Spleen (tissue), 7 donors: Measurements from ENCODE around the gene GATA6.

Source experiments
- POLR2A ChIP-seq, 3 donors: fragments of 450-650 bp; IDR thresholded peaks; one replicate each; pipeline ENCODE4 v1.5.1; 2017; ENCODE audit warnings: antibody characterized with exemption in 3 of 3, mild to moderate bottlenecking in 1 of 3
- POLR2AphosphoS5 ChIP-seq, 3 donors: sonication (generic); formaldehyde crosslinking; IDR thresholded peaks; one replicate each; pipeline ENCODE4 v1.5.1; 2017; ENCODE audit warnings: antibody characterized with exemption in 3 of 3
- TF ChIP-seq, protein P1 (sequence below), 11 experiments: fragments of 200-600 bp in 7 of 11; fragments of 450-650 bp in 4 of 11; sonication (generic) in 4 of 11; IDR thresholded peaks in 8 of 11; conservative IDR thresholded peaks in 3 of 11; 1 replicate in 7 of 11; 2 replicates in 4 of 11; pipeline versions ENCODE4 v1.4.0 to v1.8.0; 2016 to 2021; ENCODE audit warnings: antibody characterized with exemption in 11 of 11, inconsistent platforms in 4 of 11, mild to moderate bottlenecking in 1 of 11
- donor health status: DM: no; HTN: no; CAD: no; lungs with moderate emphysema.
- donor health status: DM: no; HTN: no; CAD: no.
- donor health status: DM: no; HTN: no; CAD: no.

- TF ChIP-seq, protein P1, sequence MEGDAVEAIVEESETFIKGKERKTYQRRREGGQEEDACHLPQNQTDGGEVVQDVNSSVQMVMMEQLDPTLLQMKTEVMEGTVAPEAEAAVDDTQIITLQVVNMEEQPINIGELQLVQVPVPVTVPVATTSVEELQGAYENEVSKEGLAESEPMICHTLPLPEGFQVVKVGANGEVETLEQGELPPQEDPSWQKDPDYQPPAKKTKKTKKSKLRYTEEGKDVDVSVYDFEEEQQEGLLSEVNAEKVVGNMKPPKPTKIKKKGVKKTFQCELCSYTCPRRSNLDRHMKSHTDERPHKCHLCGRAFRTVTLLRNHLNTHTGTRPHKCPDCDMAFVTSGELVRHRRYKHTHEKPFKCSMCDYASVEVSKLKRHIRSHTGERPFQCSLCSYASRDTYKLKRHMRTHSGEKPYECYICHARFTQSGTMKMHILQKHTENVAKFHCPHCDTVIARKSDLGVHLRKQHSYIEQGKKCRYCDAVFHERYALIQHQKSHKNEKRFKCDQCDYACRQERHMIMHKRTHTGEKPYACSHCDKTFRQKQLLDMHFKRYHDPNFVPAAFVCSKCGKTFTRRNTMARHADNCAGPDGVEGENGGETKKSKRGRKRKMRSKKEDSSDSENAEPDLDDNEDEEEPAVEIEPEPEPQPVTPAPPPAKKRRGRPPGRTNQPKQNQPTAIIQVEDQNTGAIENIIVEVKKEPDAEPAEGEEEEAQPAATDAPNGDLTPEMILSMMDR (IDR thresholded peaks at IDR 0.05 in 8 of 11, conservative IDR thresholded peaks at IDR 0.05 in 3 of 11), result no peak
- TF ChIP-seq POLR2A (IDR thresholded peaks at IDR 0.05) (no peak), POLR2AphosphoS5 (IDR thresholded peaks at IDR 0.05) (peak in 2 of 3 donors; percentile 63 to 69)
These were observed 24.8 kb downstream of the GATA6 start for GRCh38 chr18:22194151-22194598.
